CD4-positive, CD25-positive, alpha-beta regulatory T cell (primary cell): ENCODE data around the gene TFAP2C. TPM values are rescaled to one million over a fixed set of nuclear protein-coding genes. Genes with fewer than 3 reads are reported as not detected.

Experiments used
- ATAC-seq, 2 donors: fragments of 150-1000 bp; cut with Tn5 transposase; one replicate each; pipeline ENCODE4 v1.10.0; 2021; ENCODE audit warnings: low read depth in 2 of 2, moderate number of reproducible peaks in 2 of 2, moderate library complexity in 1 of 2
- DNase-seq, 3 donors: peaks; one replicate each; pipeline versions ENCODE4 v3.0.0 to v3.0.0-alpha.2; 2012 to 2022; ENCODE audit warnings: mixed read lengths in 1 of 3
- H3K27ac ChIP-seq: one replicate; pipeline ENCODE4 v1.7.0; 2013; ENCODE audit warnings: mild to moderate bottlenecking, low read length; ENCODE audit not compliant: insufficient read depth, poor library complexity, severe bottlenecking
- H3K27me3 ChIP-seq: one replicate; pipeline ENCODE4 v1.7.0; 2013; ENCODE audit warnings: low read length; ENCODE audit not compliant: control insufficient read depth, insufficient read depth
- H3K36me3 ChIP-seq: one replicate; pipeline ENCODE4 v1.7.0; 2013; ENCODE audit warnings: mild to moderate bottlenecking, low read length, moderate library complexity; ENCODE audit not compliant: control insufficient read depth, insufficient read depth
- H3K4me1 ChIP-seq: 2 replicates; pipeline ENCODE4 v1.7.0; 2013; ENCODE audit warnings: mild to moderate bottlenecking, low read length; ENCODE audit not compliant: insufficient read depth, control insufficient read depth, poor library complexity, severe bottlenecking
- H3K4me3 ChIP-seq: one replicate; pipeline ENCODE4 v1.7.0; 2013; ENCODE audit warnings: low read depth, mild to moderate bottlenecking, low read length, moderate library complexity
- H3K9me3 ChIP-seq, 2 experiments: 1 replicate in 1 of 2; 2 replicates in 1 of 2; pipeline ENCODE4 v1.7.0; 2013; ENCODE audit warnings: low read length in 2 of 2, mild to moderate bottlenecking in 1 of 2, moderate library complexity in 1 of 2; ENCODE audit not compliant: control insufficient read depth in 2 of 2
- H3K27ac Mint-ChIP-seq, 3 donors: one replicate each; pipeline ENCODE4 v1.8.0; 2020 to 2022; ENCODE audit warnings: mild to moderate bottlenecking in 3 of 3, mixed read lengths in 3 of 3, moderate library complexity in 2 of 3
- H3K27me3 Mint-ChIP-seq: one replicate; pipeline ENCODE4 v1.8.0; 2022; ENCODE audit warnings: mild to moderate bottlenecking, mixed read lengths
- H3K36me3 Mint-ChIP-seq: one replicate; pipeline ENCODE4 v1.8.0; 2020; ENCODE audit warnings: mixed read lengths
- H3K4me1 Mint-ChIP-seq, 4 donors: one replicate each; pipeline ENCODE4 v1.8.0; 2020 to 2022; ENCODE audit warnings: mixed read lengths in 4 of 4, mild to moderate bottlenecking in 1 of 4
- H3K4me3 Mint-ChIP-seq, 4 donors: one replicate each; pipeline ENCODE4 v1.8.0; 2020 to 2022; ENCODE audit warnings: mild to moderate bottlenecking in 4 of 4, mixed read lengths in 4 of 4, moderate library complexity in 3 of 4
- H3K9me3 Mint-ChIP-seq, 7 donors: one replicate each; pipeline ENCODE4 v1.8.0; 2020 to 2022; ENCODE audit warnings: mixed read lengths in 7 of 7, mild to moderate bottlenecking in 3 of 7, moderate library complexity in 2 of 7
- polyA plus RNA-seq, 4 donors: library from polyadenylated mRNA; unstranded; fragments of 300-500 nt; fragmentation: Illumina TruSeq; gene quantifications; one replicate each; pipeline ENCODE4 v1.2.3, GENCODE V29; 2021
- total RNA-seq: library from RNA; stranded (reverse); gene quantifications from one replicate; pipeline ENCODE4 v1.2.3, GENCODE V29; 2022

The TFAP2C gene
- total and polyA plus RNA-seq, 5 donors from 2014 or later: not detected

GRCh38 chr20:56628015-56628872, 862 bp upstream of the TFAP2C start:
- H3K27ac ChIP-seq: no peak overlapping the region
- Mint-ChIP-seq H3K36me3 (no peaks in the 10 kb centered on the region), H3K27ac (no peak overlapping the region), H3K9me3 (no peaks in the 10 kb centered on the region), H3K27me3 (peaks cover 68% of the 10 kb centered on the region), H3K4me3 (peak overlapping the region in 2 of 4 donors; percentile 8 to 36), H3K4me1 (peaks cover 0 to 14% (median 3%) of the 10 kb centered on the region in 4 donors)
- peaks cover 10% of the 10 kb centered on the region for H3K4me1 ChIP-seq
- ATAC-seq (no peak), DNase-seq (no peak)
- H3K27me3 ChIP-seq: peaks cover 11% of the 10 kb centered on the region
- no peaks in the 10 kb centered on the region for H3K9me3 ChIP-seq
- H3K36me3 ChIP-seq: no peaks in the 10 kb centered on the region
- H3K4me3 ChIP-seq: no peak overlapping the region

- ATAC-seq (no peak), DNase-seq (no peak)
- H3K27me3 ChIP-seq: peaks cover 15% of the 10 kb centered on the region
- H3K4me3 Mint-ChIP-seq: peak overlapping the region in 1 of 4 donors; percentile 43
- H3K4me1 ChIP-seq: peaks cover 10% of the 10 kb centered on the region
- H3K4me3 ChIP-seq: no peak overlapping the region
- no peak overlapping the region for H3K27ac Mint-ChIP-seq
- H3K9me3 Mint-ChIP-seq: no peaks in the 10 kb centered on the region
- H3K4me1 Mint-ChIP-seq: peaks cover 0 to 14% (median 3%) of the 10 kb centered on the region in 4 donors
- H3K9me3 ChIP-seq: no peaks in the 10 kb centered on the region
- no peaks in the 10 kb centered on the region for H3K36me3 ChIP-seq
- H3K27ac ChIP-seq: no peak overlapping the region
- peaks cover 67% of the 10 kb centered on the region for H3K27me3 Mint-ChIP-seq
- H3K36me3 Mint-ChIP-seq: no peaks in the 10 kb centered on the region
Observed at GRCh38 chr20:56629464-56630085, 469 bp downstream of the TFAP2C start.

- DNase-seq (no peak), ATAC-seq (no peak)
- Histone ChIP-seq H3K36me3 (no peaks in the 10 kb centered on the region), H3K4me1 (peaks cover 10% of the 10 kb centered on the region), H3K27me3 (peaks cover 15% of the 10 kb centered on the region), H3K27ac (no peak overlapping the region), H3K9me3 (no peaks in the 10 kb centered on the region), H3K4me3 (no peak overlapping the region)
- Mint-ChIP-seq H3K4me1 (peaks cover 0 to 14% (median 3%) of the 10 kb centered on the region in 4 donors), H3K36me3 (no peaks in the 10 kb centered on the region), H3K4me3 (peak overlapping the region in 1 of 4 donors; percentile 43), H3K9me3 (no peaks in the 10 kb centered on the region), H3K27ac (no peak overlapping the region), H3K27me3 (peaks cover 69% of the 10 kb centered on the region)
Observed at GRCh38 chr20:56630086-56630493, 984 bp downstream of the TFAP2C start.

- H3K9me3 Mint-ChIP-seq: no peaks in the 10 kb centered on the region
- no peak overlapping the region for H3K27ac ChIP-seq
- no peak for DNase-seq
- H3K4me3 Mint-ChIP-seq: no peak overlapping the region
- no peaks in the 10 kb centered on the region for H3K9me3 ChIP-seq
- peaks cover 69% of the 10 kb centered on the region for H3K27me3 Mint-ChIP-seq
- H3K4me1 ChIP-seq: peaks cover 10% of the 10 kb centered on the region
- H3K4me1 Mint-ChIP-seq: peaks cover 0 to 14% (median 3%) of the 10 kb centered on the region in 4 donors
- H3K27me3 ChIP-seq: peaks cover 16% of the 10 kb centered on the region
- no peak overlapping the region for H3K4me3 ChIP-seq
- H3K36me3 Mint-ChIP-seq: no peaks in the 10 kb centered on the region
- H3K27ac Mint-ChIP-seq: no peak overlapping the region
- no peaks in the 10 kb centered on the region for H3K36me3 ChIP-seq
- ATAC-seq: no peak
Observed at GRCh38 chr20:56630506-56631317, 1.6 kb downstream of the TFAP2C start.

- Histone ChIP-seq H3K9me3 (no peaks in the 10 kb centered on the region), H3K4me1 (peaks cover 10% of the 10 kb centered on the region), H3K27me3 (peaks cover 17% of the 10 kb centered on the region), H3K36me3 (no peaks in the 10 kb centered on the region), H3K4me3 (no peak overlapping the region), H3K27ac (no peak overlapping the region)
- Mint-ChIP-seq H3K27ac (no peak overlapping the region), H3K4me1 (peaks cover 0 to 14% (median 3%) of the 10 kb centered on the region in 4 donors), H3K9me3 (no peaks in the 10 kb centered on the region), H3K4me3 (no peak overlapping the region), H3K27me3 (peaks cover 67% of the 10 kb centered on the region), H3K36me3 (no peaks in the 10 kb centered on the region)
- ATAC-seq (no peak), DNase-seq (no peak)
Observed at GRCh38 chr20:56631318-56631989, 2.3 kb downstream of the TFAP2C start.

- Histone ChIP-seq H3K4me1 (peaks cover 10% of the 10 kb centered on the region), H3K36me3 (no peaks in the 10 kb centered on the region), H3K27ac (no peak overlapping the region), H3K4me3 (no peak overlapping the region), H3K27me3 (peaks cover 17% of the 10 kb centered on the region), H3K9me3 (no peaks in the 10 kb centered on the region)
- Mint-ChIP-seq H3K27me3 (peaks cover 65% of the 10 kb centered on the region), H3K27ac (no peak overlapping the region), H3K9me3 (no peaks in the 10 kb centered on the region), H3K4me3 (no peak overlapping the region), H3K4me1 (peaks cover 0 to 14% (median 3%) of the 10 kb centered on the region in 4 donors), H3K36me3 (no peaks in the 10 kb centered on the region)
- DNase-seq: no peak
- no peak for ATAC-seq
Observed at GRCh38 chr20:56631990-56632327, 2.9 kb downstream of the TFAP2C start.

GRCh38 chr20:56634307-56634706, 5.2 kb downstream of the TFAP2C start:
- no peaks in the 10 kb centered on the region for H3K4me1 ChIP-seq
- Mint-ChIP-seq H3K4me1 (peaks cover 0 to 6% (median 0%) of the 10 kb centered on the region in 4 donors), H3K4me3 (no peak overlapping the region), H3K27me3 (peaks cover 54% of the 10 kb centered on the region), H3K36me3 (no peaks in the 10 kb centered on the region), H3K9me3 (peaks cover 0 to under 1% (median 0%) of the 10 kb centered on the region in 7 donors), H3K27ac (no peak overlapping the region)
- no peaks in the 10 kb centered on the region for H3K9me3 ChIP-seq
- DNase-seq (no peak), ATAC-seq (no peak)
- H3K27me3 ChIP-seq: peaks cover 17% of the 10 kb centered on the region
- H3K27ac ChIP-seq: no peak overlapping the region
- no peak overlapping the region for H3K4me3 ChIP-seq
- no peaks in the 10 kb centered on the region for H3K36me3 ChIP-seq
